ENCODE measurements around the gene MAP2K4.

The MAP2K4 gene

DNA sequence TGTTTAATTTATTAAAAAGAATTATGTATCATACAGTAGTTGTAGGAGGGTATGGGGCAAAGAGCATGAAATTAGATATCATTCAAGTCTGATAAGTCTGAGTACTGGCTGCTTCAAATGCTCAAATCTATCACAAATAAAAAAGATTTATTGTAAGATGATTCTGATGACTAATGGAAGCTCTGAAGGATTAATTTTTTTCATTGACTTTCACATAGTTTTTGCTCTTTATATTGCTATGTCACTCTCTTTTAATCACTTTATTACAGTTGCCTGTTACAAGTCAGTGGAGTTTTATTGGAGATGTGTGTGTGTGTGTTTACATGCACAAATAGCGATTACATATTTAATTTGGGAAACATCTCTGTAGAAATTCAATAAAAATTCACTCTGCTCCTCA is 15.0 kb downstream of the MAP2K4 start:
- no peak overlapping the region for H3K4me3 ChIP-seq (replicated peaks; ENCODE audit: low read depth, low read length)
- TF ChIP-seq CTCF (IDR thresholded peaks at IDR 0.05; ENCODE audit: low read depth, low read length, missing control alignments) = no peak
- DNase-seq (ENCODE audit: extremely low read depth, low read depth) = no peak

- no peak overlapping the region for H3K4me3 ChIP-seq (replicated peaks; ENCODE audit: low read depth, low read length)
- TF ChIP-seq CTCF (IDR thresholded peaks at IDR 0.05; ENCODE audit: low read depth, low read length, missing control alignments) = no peak
- no peak for DNase-seq (ENCODE audit: extremely low read depth, low read depth)
These were observed 17.3 kb downstream of the MAP2K4 start for GRCh38 chr17:12037970-12038369.

DNA sequence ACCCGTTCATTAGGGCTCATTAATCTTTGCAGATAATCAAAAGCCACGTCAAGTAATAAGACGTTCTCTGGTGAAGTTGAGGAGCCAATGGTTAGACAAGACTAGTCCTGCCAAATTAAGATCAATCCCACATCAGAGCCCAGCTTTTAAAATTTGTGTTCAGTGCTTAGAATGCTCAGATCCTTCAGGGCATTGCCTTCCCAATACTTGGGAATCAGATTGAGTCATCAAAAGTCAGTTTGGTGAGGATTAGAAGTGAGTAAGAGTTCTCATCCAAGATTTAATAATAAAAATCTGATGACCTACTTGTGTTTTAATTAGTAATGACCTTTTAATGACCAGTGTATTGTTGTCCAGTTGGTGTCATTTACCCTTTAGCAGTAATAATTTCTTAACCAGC is 19.8 kb downstream of the MAP2K4 start:
- no peak for DNase-seq (ENCODE audit: extremely low read depth, low read depth)
- H3K4me3 ChIP-seq (replicated peaks; ENCODE audit: low read depth, low read length) = no peak overlapping the region
- no peak for TF ChIP-seq CTCF (IDR thresholded peaks at IDR 0.05; ENCODE audit: low read depth, low read length, missing control alignments)

DNA sequence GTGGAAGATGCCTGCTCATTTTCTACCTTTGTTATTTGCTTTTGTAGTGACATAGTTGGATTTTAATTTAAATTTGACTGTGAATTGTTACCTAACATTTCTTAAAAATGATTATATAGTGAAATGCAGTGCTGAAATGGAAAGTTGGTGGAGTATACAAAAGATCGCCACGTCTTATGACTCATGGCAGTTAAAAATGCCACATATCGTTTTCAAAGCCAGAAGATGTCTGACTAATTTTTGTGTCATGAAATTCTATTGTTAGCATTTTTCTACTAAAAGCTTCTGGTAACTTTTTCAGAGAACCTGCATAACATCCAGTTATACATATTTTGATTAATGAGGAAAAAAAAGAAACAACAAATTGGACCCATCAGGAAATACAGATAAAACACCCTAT is 20.6 kb downstream of the MAP2K4 start:
- H3K4me3 ChIP-seq (replicated peaks; ENCODE audit: low read depth, low read length) = no peak overlapping the region
- no peak for TF ChIP-seq CTCF (IDR thresholded peaks at IDR 0.05; ENCODE audit: low read depth, low read length, missing control alignments)
- DNase-seq (ENCODE audit: extremely low read depth, low read depth) = peak; percentile 25

DNA sequence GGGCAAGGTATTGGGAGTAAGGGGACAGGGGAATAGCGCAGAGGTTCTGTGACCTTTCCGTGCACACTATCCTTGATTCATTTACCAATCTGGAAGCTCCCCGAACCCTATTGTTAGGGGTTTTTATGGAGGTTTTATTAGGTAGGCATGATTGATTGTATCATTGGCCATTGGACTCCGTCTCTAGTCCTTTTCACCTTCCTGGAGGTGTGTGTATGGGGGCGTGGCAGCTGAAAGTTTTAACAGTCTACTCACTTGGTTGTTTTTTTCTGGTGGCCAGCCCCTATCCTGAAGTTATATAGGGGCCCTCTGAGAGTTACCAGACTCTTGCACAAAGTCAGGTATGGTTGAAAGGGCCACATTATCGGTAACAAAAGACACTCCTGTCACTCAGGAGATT is 23.0 kb downstream of the MAP2K4 start:
- H3K4me3 ChIP-seq (replicated peaks; ENCODE audit: low read depth, low read length) = no peak overlapping the region
- no peak for DNase-seq (ENCODE audit: extremely low read depth, low read depth)
- no peak for TF ChIP-seq CTCF (IDR thresholded peaks at IDR 0.05; ENCODE audit: low read depth, low read length, missing control alignments)

- no peak for TF ChIP-seq CTCF (IDR thresholded peaks at IDR 0.05; ENCODE audit: low read depth, low read length, missing control alignments)
- DNase-seq (ENCODE audit: extremely low read depth, low read depth) = no peak
- H3K4me3 ChIP-seq (replicated peaks; ENCODE audit: low read depth, low read length) = no peak overlapping the region
These were observed 26.1 kb downstream of the MAP2K4 start for GRCh38 chr17:12046786-12047185.

DNA sequence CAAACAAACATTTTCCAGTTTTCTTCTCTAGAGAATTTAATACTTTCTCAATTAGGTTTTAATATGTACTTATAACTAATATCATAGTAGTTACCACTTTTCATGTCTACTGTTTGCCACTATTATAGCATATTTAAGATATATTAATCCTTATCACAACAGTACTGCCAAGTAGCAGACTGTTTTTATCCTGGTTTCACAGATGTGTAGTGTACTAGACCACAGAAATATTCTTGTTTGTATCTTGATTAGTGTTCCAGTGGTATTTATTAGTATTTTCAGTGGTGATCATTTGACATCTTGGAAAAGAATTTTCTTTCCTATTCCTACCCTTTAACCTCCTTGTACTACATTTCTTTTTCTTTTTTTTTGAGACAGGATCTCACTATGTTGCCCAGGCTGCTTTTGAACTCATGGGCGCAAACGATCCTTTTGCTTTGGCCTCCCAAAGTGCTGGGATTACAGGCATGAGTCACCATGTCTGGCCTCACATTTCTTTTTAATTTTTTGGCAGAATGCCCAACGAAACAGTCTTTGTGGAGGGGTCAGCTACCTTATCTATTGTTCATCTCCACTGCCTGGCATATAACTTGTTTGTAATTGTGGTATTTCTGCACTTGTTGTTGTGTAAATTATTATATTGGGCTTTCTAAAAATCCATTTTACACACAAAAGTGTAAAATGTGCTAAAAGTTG is 27.2 kb downstream of the MAP2K4 start:
- no peak for TF ChIP-seq CTCF (IDR thresholded peaks at IDR 0.05; ENCODE audit: low read depth, low read length, missing control alignments)
- H3K4me3 ChIP-seq (replicated peaks; ENCODE audit: low read depth, low read length) = no peak overlapping the region
- DNase-seq (ENCODE audit: extremely low read depth, low read depth) = no peak

All from HFF-Myc (cell line).